ENCODE results near the gene CCL7. TPM values are rescaled to one million over a fixed set of nuclear protein-coding genes. Genes with fewer than 3 reads are reported as not detected.
"Not testable (repeated sequence)": the region's sequence is repeated elsewhere in the genome, so short reads cannot be mapped to it uniquely, and the experiment has no call there.

Gene CCL7
- not detected for total RNA-seq

DNA sequence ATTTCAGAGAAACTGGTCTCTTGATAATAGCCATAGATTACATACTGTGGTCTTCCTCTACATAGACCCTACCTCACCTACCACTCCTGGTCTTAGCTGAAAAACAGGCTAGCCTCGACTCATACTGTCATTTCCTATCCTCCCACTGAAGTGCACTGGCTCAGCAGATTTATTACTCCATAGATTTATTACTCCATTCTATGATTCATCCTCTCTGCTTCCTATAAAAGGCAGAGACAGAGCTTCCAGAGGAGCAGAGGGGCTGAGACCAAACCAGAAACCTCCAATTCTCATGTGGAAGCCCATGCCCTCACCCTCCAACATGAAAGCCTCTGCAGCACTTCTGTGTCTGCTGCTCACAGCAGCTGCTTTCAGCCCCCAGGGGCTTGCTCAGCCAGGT lies at the start of gene CCL7:
CCL7 (plus strand) TSS at position 253 of the 400 bp plus-strand sequence; CDS start at position 323, 70 bp downstream.
- no peak for DNase-seq
- no peak within 1 kb of the TSS for H3K4me3 Mint-ChIP-seq
- no peaks in the 10 kb centered on the region for H3K4me1 Mint-ChIP-seq
- ChIA-PET POLR2A (no interaction called here), CTCF (no interaction called here)
- H3K9me3 Mint-ChIP-seq, result no peaks in the 10 kb centered on the region
- H3K27me3 Mint-ChIP-seq, result peaks cover 44% of the 10 kb centered on the region
- H3K36me3 Mint-ChIP-seq (ENCODE audit: low read depth), result no peaks in the 10 kb centered on the region
- H3K27ac Mint-ChIP-seq, result no peak within 1 kb of the TSS

DNA sequence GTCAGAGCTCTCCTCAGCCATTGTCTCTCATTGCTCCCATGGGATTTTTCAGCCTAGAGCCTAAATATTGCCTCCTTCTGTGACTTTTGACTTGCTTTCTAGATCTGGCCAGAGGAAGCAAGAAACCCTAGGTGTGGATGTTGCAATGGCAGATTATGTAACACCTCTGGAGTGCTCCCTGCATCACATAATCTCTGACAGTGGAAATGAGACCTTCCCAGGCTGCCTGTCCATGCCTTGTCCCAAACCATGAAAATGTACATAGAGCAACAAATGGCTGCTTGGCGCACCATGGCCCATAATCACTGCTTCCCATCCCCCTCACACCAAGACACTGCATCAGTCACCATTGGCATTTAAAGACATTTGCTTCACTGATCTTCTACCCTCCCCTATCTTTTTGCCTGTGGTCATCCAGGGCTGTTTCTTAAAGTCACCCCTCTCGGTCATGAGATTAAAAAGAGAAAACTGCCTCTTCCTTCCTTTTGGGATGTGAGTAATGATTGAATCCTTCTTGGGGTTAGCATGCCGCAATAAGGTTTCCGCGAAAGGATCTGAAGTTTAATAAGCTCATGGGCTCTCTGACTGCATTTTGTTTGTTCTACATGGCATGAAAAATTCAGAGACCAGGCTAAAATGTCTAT lies 49.1 kb upstream of the CCL7 start:
- no peak overlapping the region for H3K4me3 Mint-ChIP-seq
- H3K9me3 Mint-ChIP-seq, result no peaks in the 10 kb centered on the region
- ChIA-PET POLR2A (no interaction called here), CTCF (interaction anchor here (1.1 kb wide), 1 partner anchor 140 kb away, joined by 3 read pairs; no protein-coding TSS in a partner anchor)
- no peak for DNase-seq
- no peak overlapping the region for H3K27ac Mint-ChIP-seq
- no peaks in the 10 kb centered on the region for H3K4me1 Mint-ChIP-seq
- no peaks in the 10 kb centered on the region for H3K36me3 Mint-ChIP-seq (ENCODE audit: low read depth)
- peaks cover 24% of the 10 kb centered on the region for H3K27me3 Mint-ChIP-seq

DNA sequence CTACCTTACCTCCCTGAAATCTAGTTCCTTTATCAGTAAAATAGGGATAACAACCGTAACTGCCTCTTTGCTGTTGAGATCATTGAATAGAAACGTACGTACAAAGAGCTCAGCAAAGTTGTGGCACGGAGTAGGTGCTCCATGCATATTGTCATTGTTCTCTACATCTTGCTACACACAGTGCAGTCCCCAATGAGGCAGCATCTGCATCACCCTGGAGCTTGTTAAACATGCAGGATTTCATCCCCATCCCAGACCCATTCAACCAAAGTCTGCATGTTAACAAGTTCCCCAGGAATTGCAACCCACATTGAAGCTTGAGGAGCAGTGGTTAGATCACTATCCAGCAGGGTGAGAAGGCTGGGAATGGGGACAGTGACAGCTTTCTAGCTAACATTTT lies 48.6 kb upstream of the CCL7 start:
- Mint-ChIP-seq H3K9me3 (no peaks in the 10 kb centered on the region), H3K27ac (no peak overlapping the region), H3K4me3 (no peak overlapping the region), H3K4me1 (no peaks in the 10 kb centered on the region), H3K36me3 (ENCODE audit: low read depth) (no peaks in the 10 kb centered on the region), H3K27me3 (peaks cover 25% of the 10 kb centered on the region)
- no peak for DNase-seq
- CTCF ChIA-PET, result interaction anchor here (1.1 kb wide), 1 partner anchor 140 kb away, joined by 3 read pairs; no protein-coding TSS in a partner anchor
- POLR2A ChIA-PET, result no interaction called here

- POLR2A ChIA-PET, result no interaction called here
- no peaks in the 10 kb centered on the region for H3K4me1 Mint-ChIP-seq
- no peak overlapping the region for H3K27ac Mint-ChIP-seq
- no peak for DNase-seq
- H3K4me3 Mint-ChIP-seq, result no peak overlapping the region
- H3K27me3 Mint-ChIP-seq, result peaks cover 25% of the 10 kb centered on the region
- CTCF ChIA-PET, result no interaction called here
- H3K9me3 Mint-ChIP-seq, result no peaks in the 10 kb centered on the region
- no peaks in the 10 kb centered on the region for H3K36me3 Mint-ChIP-seq (ENCODE audit: low read depth)
Measured at GRCh38 chr17:34222722-34223497, 47.1 kb upstream of the CCL7 start.

GRCh38 chr17:34225046-34225445 lies 45.0 kb upstream of the CCL7 start:
- DNase-seq, result no peak
- ChIA-PET POLR2A (no interaction called here), CTCF (no interaction called here)
- no peaks in the 10 kb centered on the region for H3K36me3 Mint-ChIP-seq (ENCODE audit: low read depth)
- H3K27me3 Mint-ChIP-seq, result peaks cover 25% of the 10 kb centered on the region
- peaks cover 3% of the 10 kb centered on the region for H3K9me3 Mint-ChIP-seq
- H3K27ac Mint-ChIP-seq, result no peak overlapping the region
- H3K4me3 Mint-ChIP-seq, result no peak overlapping the region
- no peaks in the 10 kb centered on the region for H3K4me1 Mint-ChIP-seq

- ChIA-PET CTCF (no interaction called here), POLR2A (no interaction called here)
- Mint-ChIP-seq H3K27me3 (peaks cover 31% of the 10 kb centered on the region), H3K4me1 (no peaks in the 10 kb centered on the region), H3K27ac (no peak overlapping the region), H3K36me3 (ENCODE audit: low read depth) (no peaks in the 10 kb centered on the region), H3K9me3 (peaks cover 12% of the 10 kb centered on the region), H3K4me3 (no peak overlapping the region)
- no peak for DNase-seq
Measured at GRCh38 chr17:34226011-34226743, 43.8 kb upstream of the CCL7 start.

GRCh38 chr17:34226744-34227034 lies 43.3 kb upstream of the CCL7 start:
- peaks cover 35% of the 10 kb centered on the region for H3K27me3 Mint-ChIP-seq
- H3K27ac Mint-ChIP-seq, result no peak overlapping the region
- no peaks in the 10 kb centered on the region for H3K36me3 Mint-ChIP-seq (ENCODE audit: low read depth)
- H3K4me3 Mint-ChIP-seq, result no peak overlapping the region
- H3K9me3 Mint-ChIP-seq, result peaks cover 12% of the 10 kb centered on the region
- CTCF ChIA-PET, result no interaction called here
- DNase-seq, result no peak
- no peaks in the 10 kb centered on the region for H3K4me1 Mint-ChIP-seq
- POLR2A ChIA-PET, result no interaction called here

DNA sequence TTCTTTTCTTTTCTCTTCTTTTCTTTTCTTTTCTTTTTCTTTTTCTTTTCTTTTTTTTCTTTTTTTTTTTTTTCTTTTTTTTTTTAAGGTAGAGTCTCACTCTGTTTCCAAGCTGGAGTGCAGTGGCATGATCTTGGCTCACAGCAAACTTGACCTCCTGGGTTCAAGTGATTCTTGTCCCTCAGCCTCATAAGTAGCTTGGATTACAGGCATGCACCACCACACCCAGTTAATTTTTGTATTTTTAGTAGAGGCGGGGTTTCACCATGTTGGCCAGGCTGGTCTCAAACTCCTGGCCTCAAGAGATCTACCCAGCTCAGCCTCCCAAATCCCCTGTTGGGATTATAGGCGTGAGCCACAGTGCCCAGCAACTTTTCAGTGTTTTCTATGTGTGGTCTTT lies 42.7 kb upstream of the CCL7 start:
- H3K9me3 Mint-ChIP-seq, result peaks cover 12% of the 10 kb centered on the region
- POLR2A ChIA-PET, result not testable (repeated sequence)

DNA sequence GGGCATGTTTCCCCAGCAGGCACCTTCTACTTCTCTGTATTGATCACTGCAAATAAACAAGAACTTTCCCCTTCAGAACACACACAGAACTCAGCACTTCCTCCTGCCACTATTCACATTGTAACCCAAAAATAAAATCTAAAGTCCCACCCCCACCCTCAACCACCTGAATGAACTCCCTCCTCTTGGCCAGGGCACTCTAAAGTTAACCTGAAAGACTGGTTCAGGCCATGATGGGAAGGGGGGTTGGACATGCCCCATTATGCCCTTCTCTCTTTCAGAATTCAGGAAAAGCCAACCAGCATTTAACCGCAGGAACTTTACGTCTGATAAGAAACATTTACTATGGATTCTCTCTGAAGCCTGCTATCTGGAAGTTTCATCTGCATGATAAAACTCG lies 42.3 kb upstream of the CCL7 start:
- peaks cover 34% of the 10 kb centered on the region for H3K27me3 Mint-ChIP-seq
- CTCF ChIA-PET, result no interaction called here
- H3K4me1 Mint-ChIP-seq, result no peaks in the 10 kb centered on the region
- POLR2A ChIA-PET, result no interaction called here
- H3K9me3 Mint-ChIP-seq, result peaks cover 12% of the 10 kb centered on the region
- no peak overlapping the region for H3K4me3 Mint-ChIP-seq
- no peaks in the 10 kb centered on the region for H3K36me3 Mint-ChIP-seq (ENCODE audit: low read depth)
- no peak overlapping the region for H3K27ac Mint-ChIP-seq
- DNase-seq, result no peak

More for the DNA sequence above, 42.7 kb upstream of the CCL7 start:
- CTCF ChIA-PET; DNase-seq; H3K4me1 Mint-ChIP-seq; H3K27ac Mint-ChIP-seq; H3K36me3 Mint-ChIP-seq (ENCODE audit: low read depth); H3K4me3 Mint-ChIP-seq: not testable (repeated sequence)
- H3K27me3 Mint-ChIP-seq, result peaks cover 35% of the 10 kb centered on the region

GRCh38 chr17:34228781-34229180 lies 41.2 kb upstream of the CCL7 start:
- POLR2A ChIA-PET, result no interaction called here
- Mint-ChIP-seq H3K27me3 (peaks cover 34% of the 10 kb centered on the region), H3K27ac (no peak overlapping the region), H3K4me1 (no peaks in the 10 kb centered on the region), H3K9me3 (peaks cover 12% of the 10 kb centered on the region), H3K36me3 (ENCODE audit: low read depth) (no peaks in the 10 kb centered on the region), H3K4me3 (no peak overlapping the region)
- DNase-seq, result no peak
- CTCF ChIA-PET, result no interaction called here

DNA sequence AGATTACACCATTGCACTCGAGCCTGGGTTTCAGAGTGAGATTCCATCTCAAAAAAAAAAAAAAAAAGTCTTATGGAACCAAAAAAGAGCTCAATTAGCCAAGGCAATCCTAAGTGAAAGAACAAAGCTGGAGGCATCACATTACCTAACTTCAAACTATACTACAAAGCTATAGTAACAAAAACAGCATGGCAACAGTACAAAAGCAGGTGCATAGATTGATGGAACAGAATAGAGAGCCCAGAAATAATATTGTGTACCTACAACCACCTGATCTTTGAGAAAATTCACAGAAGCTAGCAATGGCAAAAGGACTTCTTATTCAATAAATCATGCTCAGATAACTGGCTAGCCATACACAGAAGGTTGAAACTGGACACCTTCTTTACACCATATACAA lies 39.7 kb upstream of the CCL7 start:
- Mint-ChIP-seq H3K36me3 (ENCODE audit: low read depth) (no peaks in the 10 kb centered on the region), H3K4me1 (no peaks in the 10 kb centered on the region), H3K9me3 (peaks cover 12% of the 10 kb centered on the region), H3K27ac (no peak overlapping the region), H3K4me3 (no peak overlapping the region), H3K27me3 (peaks cover 33% of the 10 kb centered on the region)
- POLR2A ChIA-PET, result no interaction called here
- CTCF ChIA-PET, result no interaction called here
- DNase-seq, result no peak

DNA sequence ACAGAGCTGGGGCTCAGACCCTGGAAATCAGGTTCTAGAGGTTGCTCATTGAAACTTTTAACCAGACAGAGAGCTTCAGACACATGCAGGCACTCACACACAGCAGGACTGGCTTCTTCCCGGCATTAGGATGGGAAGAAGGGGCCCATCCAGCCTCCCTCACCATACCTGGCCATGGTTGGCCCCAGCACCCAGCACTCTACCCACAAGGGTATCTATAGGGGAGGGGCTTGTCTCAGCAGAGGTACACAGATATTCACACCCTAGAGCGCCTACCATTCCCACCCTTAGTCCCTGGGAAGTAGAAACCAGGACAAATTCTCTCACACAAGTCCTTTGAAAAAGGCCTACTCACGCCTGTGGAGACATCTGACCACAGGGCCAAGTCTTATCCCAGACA lies 35.4 kb upstream of the CCL7 start:
- Mint-ChIP-seq H3K27me3 (peaks cover 18% of the 10 kb centered on the region), H3K9me3 (peaks cover 11% of the 10 kb centered on the region), H3K4me1 (no peaks in the 10 kb centered on the region), H3K27ac (no peak overlapping the region), H3K4me3 (no peak overlapping the region), H3K36me3 (ENCODE audit: low read depth) (no peaks in the 10 kb centered on the region)
- ChIA-PET CTCF (interaction anchor here (0.6 kb wide), 1 partner anchor 124 kb away, joined by 4 read pairs; no protein-coding TSS in a partner anchor), POLR2A (no interaction called here)
- DNase-seq, result no peak

DNA sequence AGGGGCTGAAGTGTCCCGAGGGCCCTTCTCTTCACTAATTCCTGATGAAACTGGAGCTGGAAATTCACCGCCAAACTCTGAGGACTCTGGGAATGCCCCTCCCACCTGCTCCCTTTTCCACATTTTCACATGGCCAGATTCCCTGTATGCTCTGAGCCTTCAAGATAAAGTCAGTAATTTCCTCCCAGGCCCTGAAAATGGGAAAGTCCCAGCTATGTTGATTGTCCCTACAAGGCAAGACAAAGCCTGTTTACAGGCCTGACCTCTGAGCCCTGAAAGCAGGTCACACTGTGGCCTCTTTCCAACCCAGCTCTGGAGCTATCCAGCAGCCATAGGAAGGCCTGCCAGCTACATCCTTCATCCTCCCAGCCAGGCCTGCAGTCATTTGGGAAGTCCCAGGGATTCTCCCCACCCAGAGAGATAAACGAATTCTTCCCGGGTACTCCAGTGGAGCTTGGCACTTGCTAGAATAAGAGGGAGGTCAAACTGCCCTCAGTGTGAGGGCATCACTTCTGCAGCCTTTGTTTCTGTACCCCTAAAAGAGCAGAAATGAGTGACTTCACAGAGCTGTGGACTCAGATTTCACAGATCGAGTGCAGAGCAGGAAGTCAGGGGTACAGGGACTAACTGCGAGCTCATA lies 34.5 kb upstream of the CCL7 start:
- Mint-ChIP-seq H3K27ac (no peak overlapping the region), H3K27me3 (peaks cover 21% of the 10 kb centered on the region), H3K4me1 (no peaks in the 10 kb centered on the region), H3K36me3 (ENCODE audit: low read depth) (no peaks in the 10 kb centered on the region), H3K9me3 (peaks cover 7% of the 10 kb centered on the region), H3K4me3 (no peak overlapping the region)
- DNase-seq, result no peak
- CTCF ChIA-PET, result no interaction called here
- POLR2A ChIA-PET, result no interaction called here
